Suprapubic skin (tissue), 4 donors: ENCODE results near the gene BLACAT1. TPM values are rescaled to one million over a fixed set of nuclear protein-coding genes. Genes with fewer than 3 reads are reported as not detected.

Experiments used
- DNase-seq, 2 donors: peaks; one replicate each; pipeline ENCODE4 v3.0.0-alpha.2; 2019; ENCODE audit warnings: low spot score in 2 of 2
- H3K27ac ChIP-seq: fragments of 200-600 bp; sonication (generic); one replicate; pipeline ENCODE4 v1.5.1; 2019
- H3K27me3 ChIP-seq: fragments of 200-600 bp; sonication (generic); one replicate; pipeline ENCODE4 v1.5.1; 2019
- H3K36me3 ChIP-seq: fragments of 200-600 bp; sonication (generic); one replicate; pipeline ENCODE4 v1.5.1; 2019
- H3K4me1 ChIP-seq: fragments of 200-600 bp; sonication (generic); one replicate; pipeline ENCODE4 v1.5.1; 2019
- H3K4me3 ChIP-seq: fragments of 200-600 bp; sonication (generic); one replicate; pipeline ENCODE4 v1.5.1; 2019; ENCODE audit warnings: mild to moderate bottlenecking
- H3K9me3 ChIP-seq: fragments of 200-600 bp; sonication (generic); one replicate; pipeline ENCODE4 v1.5.1; 2019
- CTCF ChIP-seq, 2 donors: fragments of 200-600 bp in 1 of 2; fragments of 450-650 bp in 1 of 2; sonication (generic) in 1 of 2; IDR thresholded peaks; one replicate each; pipeline ENCODE4 v1.5.1; 2016 to 2019; ENCODE audit warnings: antibody characterized with exemption in 2 of 2, mild to moderate bottlenecking in 1 of 2, moderate library complexity in 1 of 2
- EP300 ChIP-seq: sonication (generic); formaldehyde crosslinking; IDR thresholded peaks from one replicate; pipeline ENCODE4 v1.6.1; 2017; ENCODE audit warnings: antibody characterized with exemption
- POLR2A ChIP-seq, 2 donors: fragments of 450-650 bp; IDR thresholded peaks; one replicate each; pipeline ENCODE4 v1.6.1; 2017; ENCODE audit warnings: antibody characterized with exemption in 2 of 2, mild to moderate bottlenecking in 2 of 2, moderate library complexity in 2 of 2
- POLR2AphosphoS5 ChIP-seq, 3 donors: sonication (generic); formaldehyde crosslinking; IDR thresholded peaks; one replicate each; pipeline ENCODE4 v1.6.1; 2017; ENCODE audit warnings: antibody characterized with exemption in 3 of 3
- WGBS: methylation state at CpG from one replicate; pipeline ENCODE4 v1.1.5; 2018; 5-methylcytosine and 5-hydroxymethylcytosine counted together
- total RNA-seq, 4 donors: library from RNA; depleted of rRNA; stranded (reverse); fragments of >200 nt; gene quantifications; one replicate each; pipeline ENCODE4 v1.1.0, GENCODE V29; 2016

Gene BLACAT1
- total RNA-seq, 4 donors from 2014 or later = not detected

GRCh38 chr1:205495237-205495823 lies 39.5 kb upstream of the BLACAT1 start:
- Histone ChIP-seq H3K27ac (no peak overlapping the region), H3K9me3 (no peaks in the 10 kb centered on the region), H3K4me1 (peaks cover 27% of the 10 kb centered on the region), H3K4me3 (no peak overlapping the region), H3K36me3 (no peaks in the 10 kb centered on the region), H3K27me3 (peaks cover 12% of the 10 kb centered on the region)
- TF ChIP-seq CTCF (IDR thresholded peaks at IDR 0.05) (no peak), EP300 (no peak), POLR2AphosphoS5 (IDR thresholded peaks at IDR 0.05) (no peak), POLR2A (IDR thresholded peaks at IDR 0.05) (no peak)
- WGBS = 34% methylated on average over 9 of the region's 9 CpGs
- DNase-seq = no peak

GRCh38 chr1:205494115-205494514 lies 38.3 kb upstream of the BLACAT1 start:
- H3K4me1 ChIP-seq = peaks cover 27% of the 10 kb centered on the region
- no peak for DNase-seq
- H3K27me3 ChIP-seq = peaks cover 21% of the 10 kb centered on the region
- TF ChIP-seq POLR2AphosphoS5 (IDR thresholded peaks at IDR 0.05) (no peak), EP300 (no peak), POLR2A (IDR thresholded peaks at IDR 0.05) (no peak), CTCF (IDR thresholded peaks at IDR 0.05) (no peak)
- H3K36me3 ChIP-seq = no peaks in the 10 kb centered on the region
- no peak overlapping the region for H3K4me3 ChIP-seq
- no peaks in the 10 kb centered on the region for H3K9me3 ChIP-seq
- no peak overlapping the region for H3K27ac ChIP-seq
- 77% methylated on average over 4 of the region's 4 CpGs for WGBS

- no peak for TF ChIP-seq POLR2AphosphoS5 (IDR thresholded peaks at IDR 0.05)
- no peak overlapping the region for H3K4me3 ChIP-seq
- H3K9me3 ChIP-seq = no peaks in the 10 kb centered on the region
- peaks cover 27% of the 10 kb centered on the region for H3K4me1 ChIP-seq
- 58% methylated on average over 7 of the region's 11 CpGs for WGBS
- peak overlapping the region; percentile 7 for H3K27ac ChIP-seq
- no peak for DNase-seq
- peaks cover 21% of the 10 kb centered on the region for H3K27me3 ChIP-seq
- H3K36me3 ChIP-seq = no peaks in the 10 kb centered on the region
These were observed 37.6 kb upstream of the BLACAT1 start for GRCh38 chr1:205493241-205494085.

- WGBS = no CpG with 5 or more reads among the region's 7 CpGs
- H3K27me3 ChIP-seq = peaks cover 21% of the 10 kb centered on the region
- no peak for DNase-seq
- H3K4me3 ChIP-seq = no peak overlapping the region
- no peak for TF ChIP-seq EP300
- TF ChIP-seq CTCF (IDR thresholded peaks at IDR 0.05) = no peak
- no peaks in the 10 kb centered on the region for H3K36me3 ChIP-seq
- peak overlapping the region; percentile 7 for H3K27ac ChIP-seq
- peaks cover 27% of the 10 kb centered on the region for H3K4me1 ChIP-seq
- no peaks in the 10 kb centered on the region for H3K9me3 ChIP-seq
These were observed 36.9 kb upstream of the BLACAT1 start for GRCh38 chr1:205492774-205493173.

- peaks cover 26% of the 10 kb centered on the region for H3K27me3 ChIP-seq
- peaks cover 27% of the 10 kb centered on the region for H3K4me1 ChIP-seq
- no peak for TF ChIP-seq POLR2A (IDR thresholded peaks at IDR 0.05)
- no peak for TF ChIP-seq EP300
- TF ChIP-seq POLR2AphosphoS5 (IDR thresholded peaks at IDR 0.05) = no peak
- no peak for TF ChIP-seq CTCF (IDR thresholded peaks at IDR 0.05)
- no peaks in the 10 kb centered on the region for H3K9me3 ChIP-seq
- no peak overlapping the region for H3K27ac ChIP-seq
- no peak for DNase-seq
- WGBS = 75% methylated on average over 2 of the region's 2 CpGs
- no peak overlapping the region for H3K4me3 ChIP-seq
- H3K36me3 ChIP-seq = no peaks in the 10 kb centered on the region
These were observed 36.4 kb upstream of the BLACAT1 start for GRCh38 chr1:205492201-205492667.
